ENCODE data around the gene PHIP. TPM values are rescaled to one million over a fixed set of nuclear protein-coding genes. Genes with fewer than 3 reads are reported as not detected.

PHIP gene
- total RNA-seq, 1 donor from 2014 or later, result 60.0 TPM

- no peaks in the 10 kb centered on the region for H3K9me3 Mint-ChIP-seq (ENCODE audit: unreplicated experiment)
- H3K4me1 Mint-ChIP-seq (ENCODE audit: low read depth, unreplicated experiment), result peaks cover 2% of the 10 kb centered on the region
- TF ChIP-seq, protein P1, sequence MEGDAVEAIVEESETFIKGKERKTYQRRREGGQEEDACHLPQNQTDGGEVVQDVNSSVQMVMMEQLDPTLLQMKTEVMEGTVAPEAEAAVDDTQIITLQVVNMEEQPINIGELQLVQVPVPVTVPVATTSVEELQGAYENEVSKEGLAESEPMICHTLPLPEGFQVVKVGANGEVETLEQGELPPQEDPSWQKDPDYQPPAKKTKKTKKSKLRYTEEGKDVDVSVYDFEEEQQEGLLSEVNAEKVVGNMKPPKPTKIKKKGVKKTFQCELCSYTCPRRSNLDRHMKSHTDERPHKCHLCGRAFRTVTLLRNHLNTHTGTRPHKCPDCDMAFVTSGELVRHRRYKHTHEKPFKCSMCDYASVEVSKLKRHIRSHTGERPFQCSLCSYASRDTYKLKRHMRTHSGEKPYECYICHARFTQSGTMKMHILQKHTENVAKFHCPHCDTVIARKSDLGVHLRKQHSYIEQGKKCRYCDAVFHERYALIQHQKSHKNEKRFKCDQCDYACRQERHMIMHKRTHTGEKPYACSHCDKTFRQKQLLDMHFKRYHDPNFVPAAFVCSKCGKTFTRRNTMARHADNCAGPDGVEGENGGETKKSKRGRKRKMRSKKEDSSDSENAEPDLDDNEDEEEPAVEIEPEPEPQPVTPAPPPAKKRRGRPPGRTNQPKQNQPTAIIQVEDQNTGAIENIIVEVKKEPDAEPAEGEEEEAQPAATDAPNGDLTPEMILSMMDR (IDR thresholded peaks at IDR 0.05; ENCODE audit: partially characterized antibody, unreplicated experiment), result no peak
- H3K4me3 Mint-ChIP-seq (ENCODE audit: unreplicated experiment), result no peak overlapping the region
- H3K36me3 Mint-ChIP-seq (ENCODE audit: unreplicated experiment), result no peaks in the 10 kb centered on the region
- DNase-seq, result no peak
- H3K27me3 Mint-ChIP-seq (ENCODE audit: unreplicated experiment), result no peaks in the 10 kb centered on the region
- H3K27ac Mint-ChIP-seq (ENCODE audit: unreplicated experiment), result no peak overlapping the region
Observed at GRCh38 chr6:79030023-79030422, 48.0 kb downstream of the PHIP start.

DNA sequence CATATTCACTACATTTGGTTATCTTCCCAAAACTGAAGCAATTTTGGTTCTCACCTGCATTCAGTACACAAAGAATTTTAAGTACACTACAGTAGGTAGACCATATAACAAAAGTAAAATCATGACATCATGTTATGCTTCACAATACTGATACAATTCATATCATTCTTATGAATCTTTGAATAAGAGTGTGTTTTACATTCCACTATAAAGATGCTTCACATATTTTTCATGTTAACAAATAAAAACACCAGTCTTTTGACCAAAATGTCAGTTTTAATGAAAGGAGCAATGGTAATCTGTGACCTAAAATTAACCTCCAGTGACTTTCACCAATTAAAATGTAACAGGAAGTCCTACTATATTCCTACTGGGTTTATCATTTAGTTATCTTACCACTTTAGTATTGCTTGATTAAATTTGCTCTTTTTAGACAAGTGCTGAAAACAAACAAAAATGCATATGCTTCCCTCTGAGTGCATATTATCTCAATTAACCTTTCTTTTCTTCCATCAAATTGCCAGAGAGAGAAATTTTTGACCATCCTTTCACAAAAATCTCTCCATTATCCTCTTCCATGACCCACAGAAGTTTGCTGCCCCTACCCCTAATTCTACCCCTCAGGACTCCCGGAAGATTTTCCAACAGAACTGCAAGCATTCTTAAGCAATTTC lies 49.3 kb downstream of the PHIP start:
- H3K9me3 Mint-ChIP-seq (ENCODE audit: unreplicated experiment), result no peaks in the 10 kb centered on the region
- H3K36me3 Mint-ChIP-seq (ENCODE audit: unreplicated experiment), result no peaks in the 10 kb centered on the region
- no peak overlapping the region for H3K27ac Mint-ChIP-seq (ENCODE audit: unreplicated experiment)
- peaks cover 2% of the 10 kb centered on the region for H3K4me1 Mint-ChIP-seq (ENCODE audit: low read depth, unreplicated experiment)
- TF ChIP-seq, protein P1 (IDR thresholded peaks at IDR 0.05; ENCODE audit: partially characterized antibody, unreplicated experiment), result no peak
- no peak for DNase-seq
- H3K4me3 Mint-ChIP-seq (ENCODE audit: unreplicated experiment), result no peak overlapping the region
- no peaks in the 10 kb centered on the region for H3K27me3 Mint-ChIP-seq (ENCODE audit: unreplicated experiment)

DNA sequence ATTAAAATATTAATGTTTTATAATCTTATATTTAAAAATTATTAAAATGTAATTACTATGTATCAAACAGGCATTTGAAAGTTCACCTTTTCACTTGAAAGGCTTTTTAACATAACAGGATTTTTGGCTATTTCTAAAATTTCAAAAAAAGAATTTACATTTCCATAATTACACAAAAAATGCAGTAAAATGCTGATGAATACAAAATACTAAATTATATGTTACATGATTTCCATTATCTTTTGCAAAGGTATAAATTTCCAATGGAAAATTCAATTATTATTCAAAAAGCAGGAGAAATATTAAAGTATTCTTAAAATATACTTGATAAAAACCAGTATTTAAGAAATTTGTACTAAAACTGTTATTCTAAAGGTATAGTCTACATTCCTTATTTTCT lies 66.1 kb downstream of the PHIP start:
- no peak for DNase-seq
- Mint-ChIP-seq H3K36me3 (ENCODE audit: unreplicated experiment) (no peaks in the 10 kb centered on the region), H3K27ac (ENCODE audit: unreplicated experiment) (no peak overlapping the region), H3K9me3 (ENCODE audit: unreplicated experiment) (no peaks in the 10 kb centered on the region), H3K27me3 (ENCODE audit: unreplicated experiment) (no peaks in the 10 kb centered on the region), H3K4me3 (ENCODE audit: unreplicated experiment) (no peak overlapping the region), H3K4me1 (ENCODE audit: low read depth, unreplicated experiment) (no peaks in the 10 kb centered on the region)
- TF ChIP-seq, protein P1 (IDR thresholded peaks at IDR 0.05; ENCODE audit: partially characterized antibody, unreplicated experiment), result no peak

- H3K4me1 Mint-ChIP-seq (ENCODE audit: low read depth, unreplicated experiment), result no peaks in the 10 kb centered on the region
- no peaks in the 10 kb centered on the region for H3K36me3 Mint-ChIP-seq (ENCODE audit: unreplicated experiment)
- no peak overlapping the region for H3K27ac Mint-ChIP-seq (ENCODE audit: unreplicated experiment)
- no peak overlapping the region for H3K4me3 Mint-ChIP-seq (ENCODE audit: unreplicated experiment)
- no peaks in the 10 kb centered on the region for H3K27me3 Mint-ChIP-seq (ENCODE audit: unreplicated experiment)
- no peak for DNase-seq
- H3K9me3 Mint-ChIP-seq (ENCODE audit: unreplicated experiment), result no peaks in the 10 kb centered on the region
- TF ChIP-seq, protein P1 (IDR thresholded peaks at IDR 0.05; ENCODE audit: partially characterized antibody, unreplicated experiment), result no peak
Observed at GRCh38 chr6:79010422-79010821, 67.6 kb downstream of the PHIP start.

GRCh38 chr6:79009819-79010218 lies 68.2 kb downstream of the PHIP start:
- no peaks in the 10 kb centered on the region for H3K27me3 Mint-ChIP-seq (ENCODE audit: unreplicated experiment)
- TF ChIP-seq, protein P1 (IDR thresholded peaks at IDR 0.05; ENCODE audit: partially characterized antibody, unreplicated experiment), result no peak
- H3K36me3 Mint-ChIP-seq (ENCODE audit: unreplicated experiment), result no peaks in the 10 kb centered on the region

More at GRCh38 chr6:79009819-79010218, 68.2 kb downstream of the PHIP start:
- DNase-seq, result no peak
- Mint-ChIP-seq H3K9me3 (ENCODE audit: unreplicated experiment) (no peaks in the 10 kb centered on the region), H3K4me3 (ENCODE audit: unreplicated experiment) (no peak overlapping the region), H3K4me1 (ENCODE audit: low read depth, unreplicated experiment) (no peaks in the 10 kb centered on the region), H3K27ac (ENCODE audit: unreplicated experiment) (no peak overlapping the region)

All from glutamatergic neuron (in vitro differentiated cells).